ENCODE measurements around the gene PLEKHM2. TPM values are rescaled to one million over a fixed set of nuclear protein-coding genes. Genes with fewer than 3 reads are reported as not detected.

Gene PLEKHM2
- total RNA-seq, 1 experiment from 2014 or later = 41.8 TPM

GRCh38 chr1:15678578-15678977 lies 5.5 kb upstream of the PLEKHM2 start:
- Histone ChIP-seq H3K79me2 (ENCODE audit: low read length) (peaks cover under 1% of the 10 kb centered on the region), H3K4me3 (ENCODE audit: low read length) (no peak overlapping the region), H4K20me1 (ENCODE audit: insufficient read depth, low read depth, low read length) (no peaks in the 10 kb centered on the region), H3K27ac (ENCODE audit: low read length) (no peak overlapping the region), H3K9me3 (ENCODE audit: low read length) (no peaks in the 10 kb centered on the region), H2AFZ (ENCODE audit: low read length) (no peak overlapping the region), H3K4me2 (ENCODE audit: low read depth, low read length, poor library complexity, severe bottlenecking) (no peak overlapping the region), H3K27me3 (ENCODE audit: low read length) (no peaks in the 10 kb centered on the region), H3K4me1 (ENCODE audit: low read length) (peaks cover 24% of the 10 kb centered on the region), H3K9ac (ENCODE audit: low read length) (no peak overlapping the region), H3K36me3 (ENCODE audit: insufficient read depth, low read length) (no peaks in the 10 kb centered on the region; the same call in 1 of the 2 replicates), H3K9me2 (replicated peaks; ENCODE audit: insufficient read depth, low read length) (no peaks in the 10 kb centered on the region)
- DNase-seq = peak; percentile 56

DNA sequence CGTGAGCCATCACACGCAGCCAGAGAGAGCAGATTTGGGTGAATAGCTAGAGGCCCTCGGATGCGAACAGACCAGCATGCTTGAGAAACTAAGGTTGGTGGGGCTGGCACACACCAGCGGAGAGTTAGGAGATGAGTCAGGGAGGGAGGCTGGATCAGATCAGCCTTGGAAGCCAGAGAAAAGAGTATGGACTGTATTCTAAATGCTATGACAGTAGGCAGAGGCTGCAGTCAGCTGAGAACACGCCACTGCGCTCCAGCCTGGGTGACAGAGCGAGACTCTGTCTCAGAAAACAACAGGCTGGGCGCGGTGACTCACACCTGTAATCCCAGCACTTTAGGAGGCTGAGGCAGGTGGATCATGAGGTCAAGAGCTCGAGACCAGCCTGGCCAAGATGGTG lies 4.0 kb upstream of the PLEKHM2 start:
- Histone ChIP-seq H3K4me2 (ENCODE audit: low read depth, low read length, poor library complexity, severe bottlenecking) (no peak overlapping the region), H3K27me3 (ENCODE audit: low read length) (no peaks in the 10 kb centered on the region), H3K4me1 (ENCODE audit: low read length) (peaks cover 30% of the 10 kb centered on the region)

DNA sequence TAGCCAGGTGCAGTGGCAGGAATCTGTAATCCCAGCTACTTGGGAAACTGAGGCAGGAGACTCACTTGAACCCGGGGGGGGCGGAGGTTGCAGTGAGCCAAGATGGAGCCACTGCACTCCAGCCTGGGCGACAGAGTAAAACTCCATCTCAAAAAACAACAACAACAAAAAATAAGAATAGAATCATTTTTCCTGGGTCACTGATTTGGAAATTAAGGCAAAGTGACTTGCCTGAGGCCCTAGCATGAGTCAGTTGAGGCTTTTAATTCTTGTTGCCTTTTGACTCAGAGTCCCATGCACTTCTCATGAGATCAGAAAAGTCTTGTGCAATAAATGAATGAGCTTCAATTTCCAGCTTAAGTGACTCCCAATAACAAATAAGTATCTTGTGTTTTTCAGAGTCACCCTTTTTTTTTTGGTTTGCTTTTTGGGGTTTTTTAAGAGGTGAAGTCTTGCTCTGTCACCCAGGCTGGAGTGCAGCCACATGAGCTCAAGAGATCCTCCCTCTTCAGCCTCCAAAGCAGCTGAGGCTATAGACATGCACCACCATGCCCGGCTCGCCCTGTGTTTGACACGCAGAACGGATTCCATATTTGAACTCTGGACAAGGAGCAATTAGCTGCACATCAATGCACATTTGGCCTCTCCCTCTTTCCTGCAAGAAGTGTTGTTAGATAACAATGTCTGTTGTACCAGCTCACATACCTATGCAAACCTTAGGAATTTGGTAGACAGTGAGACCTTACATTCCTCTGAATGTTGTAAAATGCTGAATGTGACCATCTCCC lies 3.4 kb upstream of the PLEKHM2 start:
- Histone ChIP-seq H4K20me1 (ENCODE audit: insufficient read depth, low read depth, low read length) (no peaks in the 10 kb centered on the region; the same call in 1 of the 2 replicates), H3K27me3 (ENCODE audit: low read length) (no peaks in the 10 kb centered on the region), H3K9me2 (replicated peaks; ENCODE audit: insufficient read depth, low read length) (no peaks in the 10 kb centered on the region), H3K4me2 (ENCODE audit: low read depth, low read length, poor library complexity, severe bottlenecking) (no peak overlapping the region), H3K79me2 (ENCODE audit: low read length) (peaks cover 18% of the 10 kb centered on the region), H3K36me3 (ENCODE audit: insufficient read depth, low read length) (no peaks in the 10 kb centered on the region; the same call in 1 of the 2 replicates), H3K4me1 (ENCODE audit: low read length) (peaks cover 36% of the 10 kb centered on the region), H3K9me3 (ENCODE audit: low read length) (no peaks in the 10 kb centered on the region), H3K9ac (ENCODE audit: low read length) (no peak overlapping the region), H2AFZ (ENCODE audit: low read length) (no peak overlapping the region), H3K4me3 (ENCODE audit: low read length) (no peak overlapping the region), H3K27ac (ENCODE audit: low read length) (no peak overlapping the region)
- no peak for DNase-seq

More for the DNA sequence above, 4.0 kb upstream of the PLEKHM2 start:
- H3K4me3 ChIP-seq (ENCODE audit: low read length) = no peak overlapping the region
- peaks cover 12% of the 10 kb centered on the region for H3K79me2 ChIP-seq (ENCODE audit: low read length)
- no peak overlapping the region for H3K27ac ChIP-seq (ENCODE audit: low read length)
- no peak overlapping the region for H2AFZ ChIP-seq (ENCODE audit: low read length)
- no peaks in the 10 kb centered on the region for H3K9me3 ChIP-seq (ENCODE audit: low read length)
- H3K9me2 ChIP-seq (replicated peaks; ENCODE audit: insufficient read depth, low read length) = no peaks in the 10 kb centered on the region
- no peaks in the 10 kb centered on the region for H4K20me1 ChIP-seq (ENCODE audit: insufficient read depth, low read depth, low read length)
- no peak for DNase-seq
- H3K9ac ChIP-seq (ENCODE audit: low read length) = no peak overlapping the region
- H3K36me3 ChIP-seq (ENCODE audit: insufficient read depth, low read length) = no peaks in the 10 kb centered on the region; the same call in 1 of the 2 replicates

DNA sequence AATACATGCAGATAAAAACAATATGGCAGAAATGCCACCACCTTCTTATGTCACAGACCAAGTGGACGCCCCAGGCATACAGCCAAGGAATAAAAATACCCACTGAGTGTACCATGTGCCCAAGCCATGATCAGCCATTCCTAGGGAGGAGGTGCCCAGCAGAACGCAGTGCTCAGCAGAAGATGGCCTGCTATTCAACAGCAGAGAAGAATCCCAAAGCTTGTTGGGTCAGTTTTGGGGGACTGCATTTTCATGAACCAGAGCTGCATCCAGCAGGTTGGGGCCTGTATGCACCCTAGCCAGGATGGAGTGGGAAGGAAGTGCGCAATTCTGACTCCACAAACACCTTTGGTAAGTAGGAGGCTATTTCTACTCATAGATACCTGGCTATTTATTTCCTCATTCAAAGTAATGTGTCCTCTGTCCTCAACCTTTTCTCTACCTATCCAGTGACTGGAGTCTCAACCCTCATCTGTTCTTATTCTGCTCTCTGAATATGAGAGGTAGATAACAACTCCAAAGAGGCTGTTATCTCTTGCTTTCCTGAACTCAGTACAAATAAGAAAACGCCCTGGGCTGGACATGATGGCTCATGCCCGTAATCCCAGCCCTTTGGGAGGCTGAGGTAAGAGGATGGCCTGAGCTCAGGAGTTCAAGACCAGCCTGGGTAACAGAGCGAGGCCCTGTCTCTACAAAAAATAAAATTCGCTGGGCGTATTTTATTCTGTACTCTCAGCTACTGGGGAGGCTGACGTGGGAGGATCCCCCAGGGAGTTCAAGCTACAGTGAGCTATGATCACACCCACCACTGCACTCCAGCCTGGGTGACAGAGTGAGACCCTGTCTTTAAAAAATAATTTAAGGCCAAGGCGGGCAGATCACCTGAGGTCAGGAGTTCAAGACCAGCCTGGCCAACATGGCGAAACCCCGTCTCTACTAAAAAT lies 2.5 kb upstream of the PLEKHM2 start:
- H3K4me3 ChIP-seq (ENCODE audit: low read length) = no peak overlapping the region
- H3K9ac ChIP-seq (ENCODE audit: low read length) = no peak overlapping the region
- no peak overlapping the region for H2AFZ ChIP-seq (ENCODE audit: low read length)
- no peaks in the 10 kb centered on the region for H3K9me2 ChIP-seq (replicated peaks; ENCODE audit: insufficient read depth, low read length)
- H3K36me3 ChIP-seq (ENCODE audit: insufficient read depth, low read length) = no peaks in the 10 kb centered on the region; the same call in 1 of the 2 replicates
- H4K20me1 ChIP-seq (ENCODE audit: insufficient read depth, low read depth, low read length) = no peaks in the 10 kb centered on the region; the same call in 1 of the 2 replicates
- no peak overlapping the region for H3K27ac ChIP-seq (ENCODE audit: low read length)
- H3K9me3 ChIP-seq (ENCODE audit: low read length) = no peaks in the 10 kb centered on the region
- DNase-seq = peak; percentile 68
- peaks cover 38% of the 10 kb centered on the region for H3K4me1 ChIP-seq (ENCODE audit: low read length)
- peaks cover 27% of the 10 kb centered on the region for H3K79me2 ChIP-seq (ENCODE audit: low read length)
- no peak overlapping the region for H3K4me2 ChIP-seq (ENCODE audit: low read depth, low read length, poor library complexity, severe bottlenecking)
- no peaks in the 10 kb centered on the region for H3K27me3 ChIP-seq (ENCODE audit: low read length)

GRCh38 chr1:15682936-15683341 lies 1.2 kb upstream of the PLEKHM2 start:
- Histone ChIP-seq H3K9me3 (ENCODE audit: low read length) (no peaks in the 10 kb centered on the region), H3K4me3 (ENCODE audit: low read length) (0 out of 2 replicates have a peak overlapping the region, but pooled peaks have one; percentile 13), H2AFZ (ENCODE audit: low read length) (peak overlapping the region; percentile 32; the same call in 1 of the 2 replicates), H3K4me2 (ENCODE audit: low read depth, low read length, poor library complexity, severe bottlenecking) (peak overlapping the region; percentile 98), H4K20me1 (ENCODE audit: insufficient read depth, low read depth, low read length) (no peaks in the 10 kb centered on the region; the same call in 1 of the 2 replicates), H3K9ac (ENCODE audit: low read length) (no peak overlapping the region; the same call in 1 of the 2 replicates), H3K27me3 (ENCODE audit: low read length) (no peaks in the 10 kb centered on the region), H3K9me2 (replicated peaks; ENCODE audit: insufficient read depth, low read length) (no peaks in the 10 kb centered on the region), H3K36me3 (ENCODE audit: insufficient read depth, low read length) (no peaks in the 10 kb centered on the region), H3K79me2 (ENCODE audit: low read length) (peaks cover 40% of the 10 kb centered on the region), H3K27ac (ENCODE audit: low read length) (no peak overlapping the region), H3K4me1 (ENCODE audit: low read length) (peaks cover 38% of the 10 kb centered on the region)
- DNase-seq = no peak

DNA sequence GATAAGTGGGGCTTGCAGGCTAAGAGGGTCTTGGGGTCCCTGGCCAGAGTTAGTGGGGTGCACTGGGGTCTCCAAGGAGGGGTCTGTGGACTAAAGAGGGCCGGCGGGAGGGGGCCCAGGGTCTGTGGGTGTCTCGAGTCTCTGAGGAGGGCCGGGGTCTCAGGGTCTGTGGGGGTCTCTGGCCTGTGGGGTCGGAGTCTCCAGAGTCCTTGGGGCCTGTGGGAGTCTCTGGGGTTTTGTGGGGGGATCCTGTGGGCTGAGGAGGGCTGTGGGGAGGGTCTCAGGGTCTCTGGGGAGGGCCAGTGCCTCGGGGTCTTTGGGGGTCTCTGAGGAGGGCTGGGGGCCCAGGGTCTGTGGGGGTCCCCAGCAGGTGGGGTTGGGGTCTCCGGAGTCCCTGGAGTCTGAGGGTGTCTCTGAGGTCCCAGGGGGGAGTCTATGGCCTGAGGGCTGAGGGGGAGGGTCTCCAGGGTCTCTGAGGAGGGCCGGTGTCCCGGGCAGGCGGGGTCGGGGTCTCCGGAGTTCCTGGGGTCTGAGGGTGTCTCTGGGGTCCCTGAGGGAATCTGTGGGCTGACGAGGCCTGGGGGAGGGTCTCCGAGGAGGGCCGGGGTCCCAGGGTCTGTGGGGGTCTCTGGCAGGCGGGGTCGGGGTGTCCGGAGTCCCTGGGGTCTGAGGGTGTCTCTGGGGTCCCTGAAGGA lies 628 bp upstream of the PLEKHM2 start:
- Histone ChIP-seq H3K27me3 (ENCODE audit: low read length) (no peaks in the 10 kb centered on the region), H2AFZ (ENCODE audit: low read length) (peak overlapping the region; percentile 95; the same call in 1 of the 2 replicates), H4K20me1 (ENCODE audit: insufficient read depth, low read depth, low read length) (no peaks in the 10 kb centered on the region; the same call in 1 of the 2 replicates), H3K9me3 (ENCODE audit: low read length) (no peaks in the 10 kb centered on the region), H3K4me1 (ENCODE audit: low read length) (peaks cover 37% of the 10 kb centered on the region), H3K9ac (ENCODE audit: low read length) (peak overlapping the region; percentile 98), H3K4me3 (ENCODE audit: low read length) (peak overlapping the region; percentile 96), H3K36me3 (ENCODE audit: insufficient read depth, low read length) (no peaks in the 10 kb centered on the region), H3K79me2 (ENCODE audit: low read length) (peaks cover 46% of the 10 kb centered on the region), H3K4me2 (ENCODE audit: low read depth, low read length, poor library complexity, severe bottlenecking) (peak overlapping the region; percentile 98), H3K9me2 (replicated peaks; ENCODE audit: insufficient read depth, low read length) (no peaks in the 10 kb centered on the region), H3K27ac (ENCODE audit: low read length) (peak overlapping the region; percentile 78)
- DNase-seq = no peak

DNA sequence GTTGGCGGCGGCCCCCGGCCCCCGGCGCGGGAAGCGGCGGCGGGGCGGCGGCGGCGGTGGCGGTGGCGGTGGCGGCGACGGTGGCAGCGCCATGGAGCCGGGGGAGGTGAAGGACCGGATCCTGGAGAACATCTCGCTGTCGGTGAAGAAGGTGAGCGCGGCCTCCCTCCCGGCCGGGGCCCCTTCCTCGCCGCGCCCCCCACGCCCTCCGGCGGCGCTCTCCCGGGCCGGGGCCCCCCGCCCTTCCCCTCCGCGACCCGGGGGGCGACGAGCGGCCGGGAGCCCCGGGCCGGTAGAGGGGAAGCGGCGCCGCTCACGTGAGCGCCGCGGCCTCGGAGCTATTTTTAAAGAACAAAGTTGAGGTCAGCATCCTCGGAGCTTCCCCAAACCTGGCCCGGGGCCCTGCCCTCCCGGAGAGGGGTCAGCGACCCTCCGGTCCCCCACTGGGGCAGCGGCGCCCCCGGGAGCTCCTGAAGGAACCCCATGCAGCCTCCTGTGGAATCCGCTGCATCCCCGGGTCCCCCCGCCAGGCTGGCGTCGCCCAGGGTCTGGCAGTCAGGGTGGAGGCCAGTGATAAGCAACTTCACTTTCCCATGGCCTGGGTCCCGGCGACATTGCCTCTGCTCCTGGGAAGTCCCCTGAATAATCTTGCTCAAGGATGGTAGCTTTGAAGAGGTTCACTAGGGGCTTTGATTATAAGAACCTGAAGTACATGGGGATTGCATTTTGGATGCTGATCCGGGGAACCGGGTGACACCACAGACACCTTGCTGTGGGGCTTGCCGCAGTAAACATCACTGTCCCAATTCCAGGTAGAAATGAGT lies 560 bp downstream of the PLEKHM2 start:
- Histone ChIP-seq H3K4me1 (ENCODE audit: low read length) (peaks cover 35% of the 10 kb centered on the region), H3K4me3 (ENCODE audit: low read length) (peak overlapping the region; percentile 98), H3K9me2 (replicated peaks; ENCODE audit: insufficient read depth, low read length) (no peaks in the 10 kb centered on the region), H2AFZ (ENCODE audit: low read length) (no peak overlapping the region), H3K36me3 (ENCODE audit: insufficient read depth, low read length) (no peaks in the 10 kb centered on the region), H4K20me1 (ENCODE audit: insufficient read depth, low read depth, low read length) (no peaks in the 10 kb centered on the region; the same call in 1 of the 2 replicates), H3K79me2 (ENCODE audit: low read length) (peaks cover 58% of the 10 kb centered on the region), H3K27me3 (ENCODE audit: low read length) (no peaks in the 10 kb centered on the region), H3K27ac (ENCODE audit: low read length) (peak overlapping the region; percentile 69), H3K9ac (ENCODE audit: low read length) (peak overlapping the region; percentile 90), H3K4me2 (ENCODE audit: low read depth, low read length, poor library complexity, severe bottlenecking) (peak overlapping the region; percentile 93), H3K9me3 (ENCODE audit: low read length) (no peaks in the 10 kb centered on the region)
- DNase-seq = peak; percentile 62

Measured in Karpas-422 (cell line).